Measurements from ENCODE around the gene GNAI1. TPM values are rescaled to one million over a fixed set of nuclear protein-coding genes. Genes with fewer than 3 reads are reported as not detected.

Gene GNAI1
- total RNA-seq: 32.8 and 78.1 TPM in 2 replicates

DNA sequence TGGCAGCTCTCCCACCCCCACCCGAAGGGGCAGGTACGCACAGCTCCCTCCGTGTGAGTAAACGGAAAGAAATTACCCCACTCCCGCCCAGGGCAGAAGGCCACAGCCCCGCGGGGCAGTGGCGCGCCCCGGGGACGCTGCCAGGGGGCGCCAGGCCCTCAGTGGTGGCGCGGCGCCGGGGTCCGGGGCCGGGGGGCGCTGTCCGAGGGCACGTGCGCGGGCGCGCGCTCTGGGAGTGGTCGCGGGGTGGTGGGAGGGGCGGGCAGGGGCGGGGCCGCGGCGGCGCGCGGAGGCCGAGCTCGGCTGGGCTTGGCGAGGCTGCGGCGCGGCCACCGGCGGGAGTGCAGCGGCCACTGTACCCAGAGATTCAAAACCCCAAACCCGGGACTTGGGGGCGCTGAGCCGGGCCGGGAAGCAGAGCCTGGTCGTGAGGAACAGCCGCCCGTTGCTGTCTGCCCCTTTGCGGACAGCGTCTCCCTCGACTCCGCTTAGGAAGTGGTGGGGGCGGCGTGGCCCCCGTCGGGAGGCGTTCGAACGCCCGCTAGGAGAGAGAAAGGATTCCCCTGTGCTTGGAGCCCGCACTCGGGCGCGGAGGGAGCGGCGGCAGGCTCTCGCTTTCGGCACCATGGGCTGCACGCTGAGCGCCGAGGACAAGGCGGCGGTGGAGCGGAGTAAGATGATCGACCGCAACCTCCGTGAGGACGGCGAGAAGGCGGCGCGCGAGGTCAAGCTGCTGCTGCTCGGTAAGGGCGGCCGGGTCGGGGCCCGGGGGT lies at the start of gene GNAI1:
Gene GNAI1, plus strand, starts transcription at position 296 of the 773 bp plus-strand sequence. Its CDS starts 330 bp downstream, at position 626.

Measured in smooth muscle cell of the umbilical artery (primary cell).